NK-92 treated with Interleukin-12 subunit alpha and Interleukin-12 subunit beta, amount 100 ng/mL, for 24 hours (cell line): ENCODE measurements around the gene CNTNAP4.

Experiments
- DNase-seq: peaks from one replicate; lab custom pipeline; 2025; lab: John Stamatoyannopoulos, UW

Gene CNTNAP4

GRCh38 chr16:76396977-76397376, 119.8 kb downstream of the CNTNAP4 start:
- no peak for DNase-seq

DNA sequence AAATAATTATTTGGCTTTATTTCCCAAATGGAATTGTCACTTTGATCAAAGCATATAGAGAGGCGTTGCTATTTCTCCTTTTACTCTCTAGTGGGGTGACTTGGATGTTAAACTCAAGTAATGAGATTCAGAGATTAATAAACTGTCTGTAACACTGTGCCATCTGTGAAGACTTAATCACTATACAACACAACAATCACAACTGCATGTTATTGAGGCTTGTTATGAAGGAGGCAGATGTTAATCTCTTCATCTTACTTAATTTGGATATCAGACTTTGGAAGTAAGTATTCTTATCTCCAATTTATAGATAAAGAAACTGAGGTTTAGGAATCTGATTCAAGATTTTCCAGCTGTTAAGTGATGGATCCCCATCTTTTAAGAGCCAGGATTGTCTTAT, 132.5 kb downstream of the CNTNAP4 start:
- DNase-seq = no peak

GRCh38 chr16:76421571-76421970, 144.4 kb downstream of the CNTNAP4 start:
- no peak for DNase-seq

- DNase-seq = peak; percentile 4
Observed at GRCh38 chr16:76428858-76429257, 151.7 kb downstream of the CNTNAP4 start.

DNA sequence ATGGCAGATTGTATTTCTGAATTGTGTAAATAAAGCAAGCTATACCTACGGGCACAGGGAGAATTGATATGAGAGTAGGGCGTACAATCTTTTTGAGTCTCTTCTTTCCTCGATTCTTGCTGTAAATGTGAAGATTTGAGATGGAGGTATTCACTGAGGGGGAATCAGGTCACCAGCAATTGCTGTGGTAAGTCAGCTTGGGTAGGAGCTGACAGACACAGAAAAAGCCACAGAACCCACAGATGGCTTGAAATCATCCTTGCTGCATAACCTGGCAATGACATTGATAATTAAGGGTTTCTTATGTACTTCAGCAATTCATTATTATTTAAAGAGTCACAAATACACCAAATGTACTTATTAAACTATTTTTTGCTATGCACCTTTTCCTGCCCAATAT, 164.2 kb downstream of the CNTNAP4 start:
- no peak for DNase-seq

- no peak for DNase-seq
Observed at GRCh38 chr16:76441876-76442275, 164.7 kb downstream of the CNTNAP4 start.

- no peak for DNase-seq
Observed at GRCh38 chr16:76443973-76444372, 166.8 kb downstream of the CNTNAP4 start.

GRCh38 chr16:76444832-76445231, 167.6 kb downstream of the CNTNAP4 start:
- DNase-seq = no peak

GRCh38 chr16:76445815-76446214, 168.6 kb downstream of the CNTNAP4 start:
- no peak for DNase-seq

DNA sequence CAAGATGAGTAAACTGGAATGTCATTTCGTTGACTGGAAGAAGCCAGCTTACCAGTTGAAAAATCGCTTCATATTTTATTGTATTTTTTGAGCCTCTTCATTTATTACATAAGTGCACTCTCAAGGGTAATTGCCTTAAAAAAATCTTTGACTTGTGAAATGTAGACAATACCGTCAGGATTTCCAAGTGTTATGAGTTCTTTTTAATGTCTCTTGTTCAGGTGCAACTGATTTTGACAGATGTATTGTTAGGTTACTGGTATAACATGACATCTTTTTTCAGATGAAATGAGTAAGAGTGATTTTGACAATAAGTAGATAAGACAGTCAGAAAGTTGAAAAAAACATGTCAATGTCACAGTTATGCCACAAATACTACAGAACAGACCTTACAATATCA, 169.1 kb downstream of the CNTNAP4 start:
- DNase-seq = no peak

DNA sequence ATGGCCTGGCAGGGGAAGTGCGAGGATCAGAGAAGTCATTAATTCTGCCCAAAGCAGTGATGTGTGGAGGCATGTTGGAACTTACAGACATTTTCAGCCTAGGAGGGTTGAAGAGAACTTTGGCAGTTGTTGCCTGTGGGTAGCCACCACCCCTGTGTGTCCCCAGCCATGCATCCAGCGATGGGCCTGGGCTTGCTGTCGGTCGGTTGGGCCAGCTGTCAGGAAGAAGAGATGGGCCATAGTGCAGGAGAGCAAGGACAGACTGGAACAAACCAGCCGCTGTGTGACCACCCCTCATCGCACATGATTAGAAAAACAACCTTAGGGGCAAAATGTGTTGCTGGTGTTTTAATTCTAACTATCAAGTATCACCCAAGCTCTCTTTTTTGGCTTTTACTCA, 173.7 kb downstream of the CNTNAP4 start:
- no peak for DNase-seq

DNA sequence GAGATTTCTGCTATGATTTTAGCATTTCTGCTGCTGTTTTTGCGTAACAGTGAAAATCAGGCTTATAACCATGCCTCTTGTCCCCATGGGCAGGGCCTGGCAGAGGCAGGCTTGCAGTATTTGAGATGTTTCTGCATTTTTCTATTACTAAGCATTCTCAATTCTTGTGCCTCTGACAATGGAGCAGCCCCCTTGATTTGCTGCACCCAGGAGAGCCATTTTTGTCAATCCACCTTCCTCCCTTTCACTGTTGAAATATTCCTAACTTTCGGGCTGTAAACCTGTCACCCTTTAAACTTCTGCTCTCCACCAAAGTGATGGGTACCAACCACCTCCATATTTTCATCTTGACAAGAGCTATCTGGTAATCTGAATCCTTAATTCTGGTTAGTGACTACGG, 178.1 kb downstream of the CNTNAP4 start:
- DNase-seq = no peak

DNA sequence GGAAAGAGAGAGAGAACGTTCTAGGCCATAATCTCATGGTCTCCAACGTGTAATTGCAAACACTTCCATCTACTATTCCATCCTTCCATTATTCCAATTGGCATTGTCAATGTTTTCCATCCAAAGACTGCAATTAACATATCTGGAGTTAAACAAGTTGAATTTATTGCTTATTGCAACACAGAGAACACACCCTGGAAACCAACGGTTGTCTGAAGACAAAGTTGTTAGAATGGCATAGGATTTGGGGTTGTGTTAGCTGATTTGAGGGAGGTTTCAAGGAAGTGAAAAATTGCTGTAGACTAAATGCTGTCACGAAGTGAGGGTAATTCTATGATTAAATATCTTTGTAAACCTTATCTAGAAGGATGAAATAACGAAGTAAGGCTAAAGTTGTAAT, 178.8 kb downstream of the CNTNAP4 start:
- no peak for DNase-seq

- DNase-seq = no peak
Observed at GRCh38 chr16:76459111-76459510, 181.9 kb downstream of the CNTNAP4 start.

- DNase-seq = no peak
Observed at GRCh38 chr16:76461836-76462235, 184.6 kb downstream of the CNTNAP4 start.

DNA sequence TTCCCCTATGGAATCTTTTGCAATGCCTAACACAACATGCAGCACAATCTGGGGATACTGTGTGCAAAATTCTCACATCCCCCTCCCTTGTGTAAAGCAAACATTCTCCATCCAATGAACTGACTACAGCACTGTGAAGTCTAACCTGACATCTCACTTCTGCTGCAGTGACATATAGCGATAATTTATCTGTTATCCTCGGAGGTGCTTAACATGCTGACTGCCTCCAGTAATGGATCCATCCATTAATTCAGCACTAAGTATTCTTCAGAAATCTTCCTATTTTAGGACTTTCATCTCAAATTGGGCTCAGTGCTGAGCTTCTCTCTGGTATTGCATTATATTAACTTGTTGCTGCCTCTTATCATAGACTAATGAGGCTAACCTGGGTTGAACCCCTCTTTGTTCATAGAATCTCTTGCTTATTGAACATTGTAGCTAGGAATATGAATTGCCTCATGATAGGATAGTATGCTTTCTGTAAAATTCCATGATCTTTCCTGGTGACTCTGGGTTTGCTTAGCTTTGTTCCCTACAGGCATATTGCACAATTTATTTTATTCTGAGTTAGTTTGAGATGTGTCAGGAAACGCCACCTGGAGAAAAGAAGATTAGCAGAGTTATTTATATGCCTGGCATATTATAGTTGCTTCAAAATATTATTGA, 187.9 kb downstream of the CNTNAP4 start:
- DNase-seq = no peak

GRCh38 chr16:76466871-76467270, 189.7 kb downstream of the CNTNAP4 start:
- DNase-seq = no peak

- no peak for DNase-seq
Observed at GRCh38 chr16:76474048-76474447, 196.8 kb downstream of the CNTNAP4 start.

GRCh38 chr16:76478105-76478504, 200.9 kb downstream of the CNTNAP4 start:
- DNase-seq = no peak

DNA sequence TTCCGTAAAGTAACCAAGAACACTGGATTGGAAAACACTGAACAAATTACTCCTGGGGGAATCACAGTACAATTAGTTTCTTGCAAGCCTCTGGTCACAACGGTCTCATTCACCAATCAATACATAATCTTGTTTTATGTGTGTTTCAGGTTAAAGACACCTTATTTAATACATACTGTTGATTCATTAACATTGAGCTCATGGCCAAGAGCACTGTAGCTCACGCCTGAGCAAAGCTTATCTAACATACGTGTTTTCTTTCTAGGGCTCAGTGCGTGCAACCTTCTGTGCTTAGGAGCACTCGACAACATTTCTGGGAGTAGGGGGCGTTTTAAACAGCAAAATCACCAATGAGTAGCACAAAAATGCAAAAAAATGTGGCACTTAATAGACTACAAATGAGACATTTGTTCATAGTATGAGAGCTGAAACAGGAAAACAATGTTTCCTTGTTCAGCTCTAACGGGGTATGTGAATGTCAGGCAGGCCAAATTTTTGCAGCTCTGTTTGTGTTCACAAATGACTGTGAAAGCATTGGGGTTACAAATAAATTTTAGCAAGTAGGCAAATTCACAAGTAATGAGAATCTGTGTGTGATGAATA, 206.2 kb downstream of the CNTNAP4 start:
- DNase-seq = no peak

GRCh38 chr16:76484020-76484419, 206.8 kb downstream of the CNTNAP4 start:
- no peak for DNase-seq

- DNase-seq = no peak
Observed at GRCh38 chr16:76486740-76487139, 209.5 kb downstream of the CNTNAP4 start.

DNA sequence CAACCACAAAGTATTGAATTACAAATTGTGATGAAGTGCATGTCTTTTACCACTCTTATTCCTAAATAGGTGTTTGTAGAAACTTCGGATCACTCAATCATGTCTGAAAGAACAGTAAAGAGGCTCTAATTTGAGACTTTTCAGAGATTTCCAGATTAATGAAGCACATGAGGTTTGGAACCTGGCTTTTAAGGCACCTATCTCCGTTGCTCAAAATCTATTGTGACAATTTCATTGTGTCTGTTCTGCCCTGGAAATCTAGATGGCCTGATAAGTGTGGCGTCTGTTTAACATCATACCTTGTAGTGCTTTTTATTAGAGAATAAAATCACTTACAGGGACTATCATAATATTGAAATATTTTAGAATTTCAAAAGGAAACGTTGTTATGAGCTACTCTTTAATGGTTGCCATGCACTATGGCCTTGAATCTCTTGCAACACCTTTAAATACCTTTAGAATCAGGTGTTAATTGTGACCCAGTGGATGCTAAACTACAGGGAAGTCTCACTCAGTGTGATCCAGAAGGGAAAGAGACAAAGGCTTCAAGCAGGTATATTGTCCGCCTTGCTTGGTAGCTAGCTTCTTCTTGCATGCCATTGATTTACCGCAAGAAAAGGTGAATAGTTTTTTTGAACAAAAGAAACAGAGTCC, 210.3 kb downstream of the CNTNAP4 start:
- no peak for DNase-seq

GRCh38 chr16:76488065-76488417, 210.8 kb downstream of the CNTNAP4 start:
- DNase-seq = no peak
